ENCODE results near the gene EXOC8. TPM values are rescaled to one million over a fixed set of nuclear protein-coding genes. Genes with fewer than 3 reads are reported as not detected.
A peak's percentile ranks its signal among the peaks of the same experiment; 100 is the strongest.

The EXOC8 gene
- total and polyA plus RNA-seq, 2 donors (not counting 3 experiments of a cell fraction or from before 2014, with no cell fraction given): 2.8 to 13.2 TPM

DNA sequence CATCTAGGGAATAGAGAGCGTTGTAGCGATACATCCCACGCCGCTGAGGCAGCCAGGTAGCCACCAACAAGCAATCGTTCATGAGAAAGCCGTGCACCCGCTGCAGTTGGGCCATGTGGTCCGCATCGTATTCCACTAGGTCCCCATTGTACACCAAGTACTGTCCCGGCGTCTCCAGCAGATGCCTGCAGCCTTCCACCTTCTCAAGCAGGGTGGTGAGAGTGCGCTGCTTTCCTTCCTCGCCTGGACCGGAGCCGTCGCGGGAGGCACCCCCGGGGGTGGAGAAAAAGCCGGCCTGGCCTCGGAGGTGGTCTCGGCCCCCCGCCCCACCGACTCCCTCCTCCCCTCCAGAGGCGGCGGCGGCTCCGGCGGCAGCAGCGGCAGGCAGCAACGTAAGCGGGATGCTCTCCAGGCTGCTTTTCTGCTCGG lies 595 bp downstream of the EXOC8 start:
- Histone ChIP-seq H3K4me1 (ENCODE audit: control insufficient read depth, extremely low read depth, insufficient read depth, low read length) (peaks cover 47% of the 10 kb centered on the region), H3K79me2 (ENCODE audit: control insufficient read depth, insufficient read depth, low read length) (peaks cover 70% of the 10 kb centered on the region), H3K27me3 (ENCODE audit: control insufficient read depth in 2 of 2, insufficient read depth in 2 of 2, low read length in 2 of 2) (no peaks in the 10 kb centered on the region), H3K4me3 (replicated peaks in 1 of 3; ENCODE audit: insufficient read depth in 1 of 3, low read depth in 1 of 3, low read length in 3 of 3) (peak overlapping the region; percentile 13 to 89 (median 70)), H3K9me3 (replicated peaks; ENCODE audit: control insufficient read depth, insufficient read depth, low read length) (no peaks in the 10 kb centered on the region), H3K27ac (ENCODE audit: insufficient read depth, low read depth, low read length) (peak overlapping the region; percentile 90), H3K36me3 (ENCODE audit: control insufficient read depth in 2 of 2, extremely low read depth in 1 of 2, insufficient read depth in 2 of 2, low read length in 2 of 2) (no peaks in the 10 kb centered on the region), H2AFZ (ENCODE audit: low read depth, low read length) (peak overlapping the region; percentile 3), H3K4me2 (ENCODE audit: insufficient read depth, low read length) (peak overlapping the region; percentile 82), H4K20me1 (replicated peaks; ENCODE audit: control insufficient read depth, extremely low read depth, insufficient read depth, low read length) (no peaks in the 10 kb centered on the region), H3K9me1 (replicated peaks; ENCODE audit: control insufficient read depth, extremely low read depth, insufficient read depth, low read length) (no peaks in the 10 kb centered on the region), H3K9ac (replicated peaks; ENCODE audit: extremely low read depth, insufficient read depth, low read length) (peak overlapping the region; percentile 93)
- DNase-seq (ENCODE audit: low read depth, low spot score) (no peak), FAIRE-seq (peak; percentile 77)
- TF ChIP-seq, protein P1, sequence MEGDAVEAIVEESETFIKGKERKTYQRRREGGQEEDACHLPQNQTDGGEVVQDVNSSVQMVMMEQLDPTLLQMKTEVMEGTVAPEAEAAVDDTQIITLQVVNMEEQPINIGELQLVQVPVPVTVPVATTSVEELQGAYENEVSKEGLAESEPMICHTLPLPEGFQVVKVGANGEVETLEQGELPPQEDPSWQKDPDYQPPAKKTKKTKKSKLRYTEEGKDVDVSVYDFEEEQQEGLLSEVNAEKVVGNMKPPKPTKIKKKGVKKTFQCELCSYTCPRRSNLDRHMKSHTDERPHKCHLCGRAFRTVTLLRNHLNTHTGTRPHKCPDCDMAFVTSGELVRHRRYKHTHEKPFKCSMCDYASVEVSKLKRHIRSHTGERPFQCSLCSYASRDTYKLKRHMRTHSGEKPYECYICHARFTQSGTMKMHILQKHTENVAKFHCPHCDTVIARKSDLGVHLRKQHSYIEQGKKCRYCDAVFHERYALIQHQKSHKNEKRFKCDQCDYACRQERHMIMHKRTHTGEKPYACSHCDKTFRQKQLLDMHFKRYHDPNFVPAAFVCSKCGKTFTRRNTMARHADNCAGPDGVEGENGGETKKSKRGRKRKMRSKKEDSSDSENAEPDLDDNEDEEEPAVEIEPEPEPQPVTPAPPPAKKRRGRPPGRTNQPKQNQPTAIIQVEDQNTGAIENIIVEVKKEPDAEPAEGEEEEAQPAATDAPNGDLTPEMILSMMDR (IDR thresholded peaks at IDR 0.05; ENCODE audit: extremely low read depth in 1 of 2, insufficient read depth in 1 of 2, low read depth in 1 of 2, low read length in 2 of 2): no peak
- TF ChIP-seq FOS (IDR thresholded peaks at IDR 0.05; ENCODE audit: borderline replicate concordance, insufficient read depth, low read length): no peak
- no peak for TF ChIP-seq GATA2 (IDR thresholded peaks at IDR 0.05; ENCODE audit: insufficient read depth, insufficient read length, low read depth, low read length)
- no peak for TF ChIP-seq POLR2AphosphoS5 (IDR thresholded peaks at IDR 0.05; ENCODE audit: insufficient read depth, low read depth, low read length)
- TF ChIP-seq POLR2A (IDR thresholded peaks at IDR 0.05; ENCODE audit: low read depth, low read length): no peak
- TF ChIP-seq, protein P2, sequence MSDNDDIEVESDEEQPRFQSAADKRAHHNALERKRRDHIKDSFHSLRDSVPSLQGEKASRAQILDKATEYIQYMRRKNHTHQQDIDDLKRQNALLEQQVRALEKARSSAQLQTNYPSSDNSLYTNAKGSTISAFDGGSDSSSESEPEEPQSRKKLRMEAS (IDR thresholded peaks at IDR 0.05; ENCODE audit: insufficient read depth, insufficient read length): no peak
- no peak for TF ChIP-seq EZH2 (IDR thresholded peaks at IDR 0.05; ENCODE audit: borderline replicate concordance, low read depth, low read length, severe bottlenecking)
- no peak for TF ChIP-seq JUN (IDR thresholded peaks at IDR 0.05; ENCODE audit: borderline replicate concordance, insufficient read depth, insufficient read length, low read depth)
- no peak for TF ChIP-seq MYC (IDR thresholded peaks at IDR 0.05; ENCODE audit: low read depth, low read length)
- dilution Hi-C loops (cut with MboI; ENCODE audit: extremely low pct_ligation_motif_present, low sequenced_read_pairs): no loop called here
- CTCF ChIA-PET: interaction anchor here (0.8 to 1.9 kb wide), 14 partner anchors 12 to 253 kb away, joined by 3 to 11 read pairs (median 6); partner anchors contain the start of gene EGLN1
- POLR2A ChIA-PET: interaction anchor here (0.7 to 1.6 kb wide), 4 partner anchors 12 to 221 kb away, joined by 3 to 4 read pairs (median 3); no protein-coding TSS in a partner anchor
- intact Hi-C loops (cut with micrococcal nuclease): loop anchor here (1.0 to 10.0 kb wide), 5 partner anchors 20 to 360 kb away; partner anchors contain the start of genes ARV1, GNPAT and TTC13
- no TSS peak for BruUV-seq (replicated peaks)

Measured in endothelial cell of umbilical vein (primary cell).